ENCODE results near the gene TLR1.
"Not testable (repeated sequence)": the region's sequence is repeated elsewhere in the genome, so short reads cannot be mapped to it uniquely, and the experiment has no call there.

Gene TLR1

GRCh38 chr4:38807462-38807861, 2.9 kb upstream of the TLR1 start:
- DNase-seq (ENCODE audit: low read depth in 2 of 2): not testable (repeated sequence)

- DNase-seq (ENCODE audit: low read depth in 2 of 2): not testable (repeated sequence)
Observed at GRCh38 chr4:38806251-38806650, 1.7 kb upstream of the TLR1 start.

- peak in 1 of 2 donors; percentile 9 for DNase-seq (ENCODE audit: low read depth in 2 of 2)
Observed at GRCh38 chr4:38805530-38806145, 1.0 kb upstream of the TLR1 start.

GRCh38 chr4:38803833-38804653, 548 bp downstream of the TLR1 start:
- peak in 1 of 2 donors; percentile 13 for DNase-seq (ENCODE audit: low read depth in 2 of 2)

GRCh38 chr4:38802561-38803355, 1.8 kb downstream of the TLR1 start:
- DNase-seq (ENCODE audit: low read depth in 2 of 2): no peak

- no peak for DNase-seq (ENCODE audit: low read depth in 2 of 2)
Observed at GRCh38 chr4:38800961-38801450, 3.6 kb downstream of the TLR1 start.

GRCh38 chr4:38800366-38800765, 4.2 kb downstream of the TLR1 start:
- DNase-seq (ENCODE audit: low read depth in 2 of 2): no peak

- no peak for DNase-seq (ENCODE audit: low read depth in 2 of 2)
Observed at GRCh38 chr4:38795087-38795486, 9.5 kb downstream of the TLR1 start.

GRCh38 chr4:38794051-38794450, 10.5 kb downstream of the TLR1 start:
- DNase-seq (ENCODE audit: low read depth in 2 of 2): no peak

- DNase-seq (ENCODE audit: low read depth in 2 of 2): no peak
Observed at GRCh38 chr4:38791010-38791409, 13.6 kb downstream of the TLR1 start.

GRCh38 chr4:38788317-38788716, 16.3 kb downstream of the TLR1 start:
- no peak for DNase-seq (ENCODE audit: low read depth in 2 of 2)

- no peak for DNase-seq (ENCODE audit: low read depth in 2 of 2)
Observed at GRCh38 chr4:38787693-38788092, 16.9 kb downstream of the TLR1 start.

- DNase-seq (ENCODE audit: low read depth in 2 of 2): no peak
Observed at GRCh38 chr4:38785901-38786402, 18.6 kb downstream of the TLR1 start.

- DNase-seq (ENCODE audit: low read depth in 2 of 2): no peak
Observed at GRCh38 chr4:38785041-38785790, 19.4 kb downstream of the TLR1 start.

- no peak for DNase-seq (ENCODE audit: low read depth in 2 of 2)
Observed at GRCh38 chr4:38784141-38784540, 20.4 kb downstream of the TLR1 start.

- no peak for DNase-seq (ENCODE audit: low read depth in 2 of 2)
Observed at GRCh38 chr4:38783109-38783460, 21.5 kb downstream of the TLR1 start.

- DNase-seq (ENCODE audit: low read depth in 2 of 2): no peak
Observed at GRCh38 chr4:38782452-38783108, 22.0 kb downstream of the TLR1 start, which contains the start of gene TLR10. Gene TLR10 (minus strand): TSS chr4:38782990. CDS start chr4:38775590, 7,400 bp downstream.

GRCh38 chr4:38781854-38782261, 22.7 kb downstream of the TLR1 start:
- DNase-seq (ENCODE audit: low read depth in 2 of 2): no peak

GRCh38 chr4:38780833-38781484, 23.6 kb downstream of the TLR1 start:
- DNase-seq (ENCODE audit: low read depth in 2 of 2): no peak

GRCh38 chr4:38779790-38780189, 24.8 kb downstream of the TLR1 start:
- no peak for DNase-seq (ENCODE audit: low read depth in 2 of 2)
